Mesenchymal stem cell (in vitro differentiated cells and primary cell): Measurements from ENCODE around the gene APPL2.

Source experiments
- DNase-seq: peaks from one replicate; pipeline ENCODE4 v3.0.0-alpha.2; 2013
- H2AFZ ChIP-seq: one replicate; pipeline ENCODE4 v1.6.1; 2013; ENCODE audit warnings: low read depth, mild to moderate bottlenecking, control low read depth, inconsistent platforms, low read length, moderate library complexity
- H2AK5ac ChIP-seq: 2 replicates; pipeline ENCODE4 v1.6.1; 2013; ENCODE audit warnings: low read length, moderate library complexity, mild to moderate bottlenecking, inconsistent platforms; ENCODE audit not compliant: severe bottlenecking
- H2BK120ac ChIP-seq: one replicate; pipeline ENCODE4 v1.6.1; 2013; ENCODE audit warnings: low read depth, mild to moderate bottlenecking, inconsistent platforms, low read length, moderate library complexity
- H2BK12ac ChIP-seq, 2 experiments: one replicate each; pipeline ENCODE4 v1.6.1; 2013; ENCODE audit warnings: inconsistent platforms in 2 of 2, low read length in 2 of 2, mild to moderate bottlenecking in 2 of 2, moderate library complexity in 2 of 2, control low read depth in 1 of 2
- H2BK15ac ChIP-seq: one replicate; pipeline ENCODE4 v1.6.1; 2013; ENCODE audit warnings: mild to moderate bottlenecking, low read depth, inconsistent platforms; ENCODE audit not compliant: poor library complexity, severe bottlenecking
- H2BK5ac ChIP-seq: 2 replicates; pipeline ENCODE4 v1.6.1; 2013; ENCODE audit warnings: low read depth, mild to moderate bottlenecking, low read length, control low read depth, inconsistent platforms; ENCODE audit not compliant: poor library complexity, severe bottlenecking
- H3K14ac ChIP-seq, 2 experiments: one replicate each; pipeline ENCODE4 v1.6.1; 2013; ENCODE audit warnings: inconsistent platforms in 2 of 2, low read length in 2 of 2, control low read depth in 1 of 2, mild to moderate bottlenecking in 1 of 2, moderate library complexity in 1 of 2
- H3K18ac ChIP-seq, 2 experiments: one replicate each; pipeline ENCODE4 v1.6.1; 2013; ENCODE audit warnings: inconsistent platforms in 2 of 2, low read length in 2 of 2, control low read depth in 1 of 2, low read depth in 1 of 2, mild to moderate bottlenecking in 1 of 2
- H3K23ac ChIP-seq, 2 experiments: one replicate each; pipeline ENCODE4 v1.6.1; 2013; ENCODE audit warnings: inconsistent platforms in 2 of 2, low read length in 2 of 2, mild to moderate bottlenecking in 2 of 2, moderate library complexity in 2 of 2, control low read depth in 1 of 2
- H3K27ac ChIP-seq: 2 replicates; pipeline ENCODE4 v1.5.1; 2013; ENCODE audit warnings: mild to moderate bottlenecking, moderate library complexity, low read length, control low read depth, inconsistent platforms; ENCODE audit not compliant: poor library complexity, severe bottlenecking
- H3K27me3 ChIP-seq, 2 experiments: 2 replicates each; pipeline versions ENCODE4 v1.6.1 to v1.7.0; 2013; ENCODE audit warnings: low read length in 2 of 2, mild to moderate bottlenecking in 2 of 2, moderate library complexity in 2 of 2, control low read depth in 1 of 2, inconsistent platforms in 1 of 2; ENCODE audit not compliant: control insufficient read depth in 1 of 2, insufficient read depth in 1 of 2
- H3K36me3 ChIP-seq, 2 experiments: 2 replicates each; pipeline versions ENCODE4 v1.6.1 to v1.7.0; 2013; ENCODE audit warnings: low read length in 2 of 2, control low read depth in 1 of 2, inconsistent platforms in 1 of 2, low read depth in 1 of 2, mild to moderate bottlenecking in 1 of 2; ENCODE audit not compliant: insufficient read depth in 2 of 2, control insufficient read depth in 1 of 2
- H3K4ac ChIP-seq, 2 experiments: one replicate each; pipeline ENCODE4 v1.6.1; 2013; ENCODE audit warnings: inconsistent platforms in 2 of 2, low read length in 2 of 2, mild to moderate bottlenecking in 2 of 2, moderate library complexity in 2 of 2, control low read depth in 1 of 2, low read depth in 1 of 2
- H3K4me1 ChIP-seq: 2 replicates; pipeline ENCODE4 v1.6.1; 2013; ENCODE audit warnings: low read depth, low read length, control low read depth; ENCODE audit not compliant: control insufficient read depth, insufficient read depth
- H3K4me2 ChIP-seq: 2 replicates; pipeline ENCODE4 v1.6.1; 2013; ENCODE audit warnings: low read length, mild to moderate bottlenecking, inconsistent platforms; ENCODE audit not compliant: poor library complexity, severe bottlenecking
- H3K4me3 ChIP-seq, 2 experiments: 2 replicates each; pipeline versions ENCODE4 v1.5.1 to v1.7.0; 2013; ENCODE audit warnings: low read length in 2 of 2, mild to moderate bottlenecking in 2 of 2, control low read depth in 1 of 2, low read depth in 1 of 2; ENCODE audit not compliant: insufficient read depth in 1 of 2
- H3K79me1 ChIP-seq: replicated peaks from 2 replicates; pipeline ENCODE4 v1.6.1; 2013; ENCODE audit warnings: mild to moderate bottlenecking, control low read depth, low read length, inconsistent platforms; ENCODE audit not compliant: poor library complexity, severe bottlenecking
- H3K9ac ChIP-seq: 2 replicates; pipeline ENCODE4 v1.7.0; 2013; ENCODE audit warnings: mild to moderate bottlenecking, low read length, moderate library complexity
- H3K9me3 ChIP-seq: 2 replicates; pipeline ENCODE4 v1.7.0; 2013; ENCODE audit warnings: mild to moderate bottlenecking, low read length; ENCODE audit not compliant: control insufficient read depth
- H4K8ac ChIP-seq: one replicate; pipeline ENCODE4 v1.6.1; 2013; ENCODE audit warnings: inconsistent platforms, mild to moderate bottlenecking, low read length, moderate library complexity
- H4K91ac ChIP-seq: one replicate; pipeline ENCODE4 v1.6.1; 2013; ENCODE audit warnings: mild to moderate bottlenecking, low read length, inconsistent platforms
- WGBS: methylation state at CpG from one replicate; pipeline ENCODE4 v1.1.7; 2013; ENCODE audit warnings: mixed read lengths; 5-methylcytosine and 5-hydroxymethylcytosine counted together

The APPL2 gene

DNA sequence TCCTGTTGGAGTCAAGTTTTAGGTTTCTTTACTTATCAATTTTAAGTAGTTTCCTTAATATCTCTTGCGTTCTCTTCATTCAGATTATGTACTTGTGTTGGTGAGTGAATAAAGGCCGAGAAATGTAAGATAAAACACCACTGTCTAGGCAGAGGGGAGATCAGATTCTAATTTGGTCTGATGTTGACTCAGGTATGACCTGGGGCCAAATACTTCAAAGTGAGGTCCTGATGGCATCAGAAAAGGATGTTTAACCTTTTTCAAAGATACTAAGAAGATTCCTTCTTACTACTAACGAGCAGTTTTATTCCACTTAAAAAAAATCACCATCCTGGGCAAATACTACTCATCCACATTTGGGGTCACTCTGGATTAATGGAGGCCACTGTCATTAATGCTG lies 26.9 kb downstream of the APPL2 start:
- no peak overlapping the region for H4K91ac ChIP-seq
- peaks cover 2% of the 10 kb centered on the region for H3K4me1 ChIP-seq
- H3K27me3 ChIP-seq, result no peaks in the 10 kb centered on the region
- H2AK5ac ChIP-seq, result no peak overlapping the region
- no peak overlapping the region for H3K4ac ChIP-seq
- no peak overlapping the region for H3K23ac ChIP-seq
- H4K8ac ChIP-seq, result no peak overlapping the region
- WGBS, result 97% methylated on average over 3 of the region's 3 CpGs
- no peak overlapping the region for H3K4me2 ChIP-seq
- H3K9me3 ChIP-seq, result no peaks in the 10 kb centered on the region
- no peak overlapping the region for H2BK5ac ChIP-seq
- H3K18ac ChIP-seq, result no peak overlapping the region
- peaks cover 21% of the 10 kb centered on the region for H3K79me1 ChIP-seq
- no peak overlapping the region for H3K4me3 ChIP-seq
- H3K36me3 ChIP-seq, result peaks cover 50 to 71% of the 10 kb centered on the region in 2 experiments
- no peak overlapping the region for H2BK15ac ChIP-seq
- no peak overlapping the region for H3K27ac ChIP-seq
- H2BK12ac ChIP-seq, result no peak overlapping the region
- no peak overlapping the region for H3K14ac ChIP-seq
- no peak overlapping the region for H2AFZ ChIP-seq
- DNase-seq, result no peak
- H3K9ac ChIP-seq, result no peak overlapping the region
- H2BK120ac ChIP-seq, result no peak overlapping the region

DNA sequence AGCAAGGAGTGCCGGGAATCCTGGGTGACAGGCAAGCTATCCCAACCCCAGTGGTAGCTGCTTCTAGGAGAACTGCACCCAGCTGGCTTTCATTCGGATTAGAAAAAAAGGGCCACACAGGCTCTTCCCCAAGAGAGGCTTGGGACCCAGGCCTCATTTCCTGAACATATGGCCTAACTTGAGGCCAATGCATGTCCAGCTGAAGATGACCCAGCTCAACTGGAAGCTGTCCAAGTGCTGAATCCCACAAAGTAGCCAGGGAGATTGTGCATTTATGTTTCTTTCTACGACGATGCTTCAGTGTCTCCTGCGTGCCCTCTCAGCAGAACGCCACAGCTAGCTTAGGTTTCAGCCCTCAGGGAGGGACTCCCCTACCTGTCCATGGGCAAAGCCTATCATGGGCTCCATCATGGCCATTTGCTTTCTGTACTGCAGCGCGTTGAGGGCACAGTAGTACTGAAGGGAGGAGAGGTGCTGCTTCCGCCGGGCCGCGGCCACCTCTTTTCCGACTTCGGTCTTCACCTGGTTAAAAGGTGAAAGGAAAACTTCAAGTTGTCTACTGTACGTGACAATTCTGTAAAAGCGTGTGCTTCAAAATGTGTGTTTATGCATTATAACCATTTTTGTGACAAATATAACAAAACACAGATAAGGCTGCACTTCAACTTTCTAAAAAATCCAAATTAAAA lies 29.1 kb downstream of the APPL2 start:
- no peak overlapping the region for H2BK5ac ChIP-seq
- H3K4me3 ChIP-seq, result no peak overlapping the region
- peaks cover 17% of the 10 kb centered on the region for H3K79me1 ChIP-seq
- H4K8ac ChIP-seq, result no peak overlapping the region
- peaks cover 53 to 83% of the 10 kb centered on the region in 2 experiments for H3K36me3 ChIP-seq
- no peak overlapping the region for H3K23ac ChIP-seq
- no peak overlapping the region for H2AFZ ChIP-seq
- DNase-seq, result no peak
- no peak overlapping the region for H3K27ac ChIP-seq
- no peak overlapping the region for H4K91ac ChIP-seq
- no peak overlapping the region for H2BK120ac ChIP-seq
- no peak overlapping the region for H2AK5ac ChIP-seq
- WGBS, result 97% methylated on average over 12 of the region's 16 CpGs
- H3K9me3 ChIP-seq, result no peaks in the 10 kb centered on the region
- no peak overlapping the region for H3K14ac ChIP-seq
- H2BK12ac ChIP-seq, result no peak overlapping the region
- H3K4ac ChIP-seq, result no peak overlapping the region
- no peak overlapping the region for H3K9ac ChIP-seq
- no peaks in the 10 kb centered on the region for H3K27me3 ChIP-seq
- H3K4me1 ChIP-seq, result no peaks in the 10 kb centered on the region
- no peak overlapping the region for H3K18ac ChIP-seq
- H3K4me2 ChIP-seq, result no peak overlapping the region
- no peak overlapping the region for H2BK15ac ChIP-seq

DNA sequence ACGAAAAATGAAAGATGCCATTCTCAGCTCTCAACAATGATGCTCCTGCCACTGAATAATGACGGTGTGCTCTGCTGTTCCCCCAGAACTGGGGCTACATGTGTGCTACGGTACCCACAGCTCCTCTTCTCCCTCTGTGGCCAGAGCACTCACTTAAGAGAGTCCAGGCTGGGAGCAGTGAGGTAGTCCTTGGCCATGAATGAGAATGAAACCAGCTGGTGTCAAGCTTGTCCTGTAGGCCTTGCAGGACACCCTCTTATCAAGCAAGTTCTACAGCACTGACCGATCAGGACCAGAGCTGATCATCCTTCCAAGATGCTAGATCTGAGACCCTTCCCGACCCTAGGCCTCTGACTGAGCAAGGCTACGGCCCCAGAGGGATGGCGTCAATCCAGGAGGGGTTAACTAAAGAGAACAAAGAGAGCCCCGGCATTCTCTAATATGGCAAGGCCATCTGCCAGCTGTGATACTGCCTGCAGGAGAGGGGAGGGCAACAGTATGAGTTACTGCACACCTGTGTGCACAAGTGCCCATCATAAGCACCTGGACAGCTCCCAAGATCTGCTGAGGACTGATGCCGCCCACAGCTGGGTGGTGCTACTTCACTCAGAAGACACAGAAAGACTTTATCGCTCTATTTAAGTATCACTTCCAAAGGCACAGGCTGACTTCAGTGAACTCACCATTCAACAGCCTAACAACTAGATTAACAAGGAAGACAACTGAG lies 30.5 kb downstream of the APPL2 start:
- no peak overlapping the region for H3K18ac ChIP-seq
- 98% methylated on average over 10 of the region's 10 CpGs for WGBS

DNA sequence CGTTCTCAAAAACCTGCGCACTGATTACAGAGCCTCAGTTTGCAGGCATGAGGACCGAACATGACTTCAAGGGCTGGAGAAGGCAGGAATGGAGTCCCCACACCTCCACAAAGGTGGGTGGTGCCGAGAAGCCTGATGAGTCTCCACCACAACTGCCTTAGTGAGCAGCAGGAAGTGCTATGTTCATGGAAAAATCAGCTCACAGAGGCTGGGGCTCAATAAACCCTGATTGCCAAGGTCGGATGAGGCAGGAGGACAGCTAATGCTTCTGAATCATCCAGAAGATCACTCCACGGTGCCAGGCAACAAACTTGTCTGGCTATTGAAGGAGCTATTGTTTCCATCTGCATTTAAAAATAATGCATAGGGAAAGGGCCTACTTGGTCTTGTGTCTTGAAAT lies 31.1 kb downstream of the APPL2 start:
- peak; percentile 73 for DNase-seq
- H2BK120ac ChIP-seq, result no peak overlapping the region
- no peak overlapping the region for H2AFZ ChIP-seq
- no peak overlapping the region for H3K4me3 ChIP-seq
- H2BK12ac ChIP-seq, result no peak overlapping the region
- H4K8ac ChIP-seq, result no peak overlapping the region
- 85% methylated on average over 6 of the region's 6 CpGs for WGBS
- peaks cover 18% of the 10 kb centered on the region for H3K79me1 ChIP-seq
- H3K23ac ChIP-seq, result peak overlapping the region in 1 of 2 experiments; percentile 34
- H2AK5ac ChIP-seq, result no peak overlapping the region
- no peak overlapping the region for H3K14ac ChIP-seq
- H3K9me3 ChIP-seq, result no peaks in the 10 kb centered on the region
- peaks cover 59 to 90% of the 10 kb centered on the region in 2 experiments for H3K36me3 ChIP-seq
- no peak overlapping the region for H3K27ac ChIP-seq
- peaks cover 4% of the 10 kb centered on the region for H3K4me1 ChIP-seq
- H3K9ac ChIP-seq, result peak overlapping the region; percentile 80
- H2BK15ac ChIP-seq, result no peak overlapping the region
- no peak overlapping the region for H3K4ac ChIP-seq
- H4K91ac ChIP-seq, result no peak overlapping the region
- no peak overlapping the region for H3K4me2 ChIP-seq
- H2BK5ac ChIP-seq, result no peak overlapping the region
- H3K27me3 ChIP-seq, result no peaks in the 10 kb centered on the region
- no peak overlapping the region for H3K18ac ChIP-seq

More for the DNA sequence above, 30.5 kb downstream of the APPL2 start:
- Histone ChIP-seq H2BK120ac (no peak overlapping the region), H3K27me3 (no peaks in the 10 kb centered on the region), H3K9ac (peak overlapping the region; percentile 80), H3K79me1 (peaks cover 15% of the 10 kb centered on the region), H2BK15ac (no peak overlapping the region), H3K23ac (no peak overlapping the region), H3K4me2 (no peak overlapping the region), H3K4ac (no peak overlapping the region), H2BK12ac (no peak overlapping the region), H3K4me3 (no peak overlapping the region), H2AK5ac (no peak overlapping the region), H3K14ac (no peak overlapping the region), H3K27ac (no peak overlapping the region), H2AFZ (no peak overlapping the region), H3K9me3 (no peaks in the 10 kb centered on the region), H3K36me3 (peaks cover 54 to 87% of the 10 kb centered on the region in 2 experiments), H3K4me1 (peaks cover 2% of the 10 kb centered on the region), H4K8ac (no peak overlapping the region), H2BK5ac (no peak overlapping the region), H4K91ac (no peak overlapping the region)
- no peak for DNase-seq
